Right lobe of liver (tissue), 6 donors: ENCODE data around the gene CCDC102A. TPM values are rescaled to one million over a fixed set of nuclear protein-coding genes. Genes with fewer than 3 reads are reported as not detected.

ENCODE experiments used
- ATAC-seq, 4 donors: fragments of 200-7000 bp; cut with Tn5 transposase; one replicate each; pipeline ENCODE4 v1.9.1; 2020; ENCODE audit warnings: mild to moderate bottlenecking in 4 of 4, moderate library complexity in 4 of 4
- DNase-seq, 3 donors: peaks; one replicate each; pipeline ENCODE4 v3.0.0-alpha.2; 2020
- H3K27ac ChIP-seq, 3 donors: fragments of 200-600 bp; one replicate each; pipeline ENCODE4 v1.8.0; 2022
- H3K27me3 ChIP-seq, 2 donors: fragments of 200-600 bp; one replicate each; pipeline ENCODE4 v1.8.0; 2022
- H3K36me3 ChIP-seq, 4 donors: fragments of 200-600 bp; sonication (generic) in 1 of 4; one replicate each; pipeline versions ENCODE4 v1.5.1 to v1.8.0; 2017 to 2022; ENCODE audit warnings: control low read depth in 1 of 4
- H3K4me1 ChIP-seq, 4 donors: fragments of 200-600 bp; sonication (generic) in 1 of 4; one replicate each; pipeline versions ENCODE4 v1.5.1 to v1.8.0; 2017 to 2022; ENCODE audit warnings: control low read depth in 1 of 4
- H3K4me3 ChIP-seq, 3 donors: fragments of 200-600 bp; one replicate each; pipeline ENCODE4 v1.8.0; 2022
- H3K9me3 ChIP-seq, 4 donors: fragments of 200-600 bp; sonication (generic) in 1 of 4; one replicate each; pipeline versions ENCODE4 v1.5.1 to v1.8.0; 2017 to 2022; ENCODE audit warnings: control low read depth in 1 of 4
- POLR2A ChIP-seq: fragments of 450-650 bp; IDR thresholded peaks from one replicate; pipeline ENCODE4 v1.6.1; 2017; ENCODE audit warnings: antibody characterized with exemption, mild to moderate bottlenecking
- WGBS: methylation state at CpG from one replicate; pipeline ENCODE4 v1.1.6; 2018; ENCODE audit warnings: low coverage, low lambda C conversion rate; ENCODE audit not compliant: insufficient coverage; ENCODE audit errors: missing lambda C conversion rate; 5-methylcytosine and 5-hydroxymethylcytosine counted together
- intact Hi-C, 2 donors: fragments of 100-400 bp; cut with DNase I; formaldehyde crosslinking; loops; one replicate each; pipeline versions ENCODE4 v1.11.2 to v1.14.1; 2022
- total RNA-seq, 6 experiments: library from RNA; depleted of rRNA in 2 of 6; stranded (reverse); fragments of >200 nt in 2 of 6; fragmentation: NEBNext Ultra II Directional in 3 of 6; extraction: Animal tissue kit (Norgen Biotek cat#: 25700) in 3 of 6; gene quantifications; one replicate each; pipeline versions ENCODE4 v1.1.0 to v1.2.4, GENCODE V29; 2016 to 2023
- TF ChIP-seq, protein P1 (sequence below), 4 donors: fragments of 200-600 bp in 3 of 4; fragments of 450-650 bp in 1 of 4; IDR thresholded peaks; one replicate each; pipeline versions ENCODE4 v1.5.1 to v1.8.0; 2016 to 2022; ENCODE audit warnings: antibody characterized with exemption in 4 of 4, mild to moderate bottlenecking in 2 of 4
- donor health status: DM: no; HTN: yes; CAD: no.
- donor health status: DM: no; HTN: no; CAD: no.
- donor health status: DM: no; HTN: no; CAD: no.
- donor health status: DM: no; HTN: yes; CAD: no.
- donor health status: DM: no; HTN: yes; CAD: no.

The CCDC102A gene
- total RNA-seq, 6 experiments from 2014 or later: 0.97 to 1.9 (median 1.2) TPM

DNA sequence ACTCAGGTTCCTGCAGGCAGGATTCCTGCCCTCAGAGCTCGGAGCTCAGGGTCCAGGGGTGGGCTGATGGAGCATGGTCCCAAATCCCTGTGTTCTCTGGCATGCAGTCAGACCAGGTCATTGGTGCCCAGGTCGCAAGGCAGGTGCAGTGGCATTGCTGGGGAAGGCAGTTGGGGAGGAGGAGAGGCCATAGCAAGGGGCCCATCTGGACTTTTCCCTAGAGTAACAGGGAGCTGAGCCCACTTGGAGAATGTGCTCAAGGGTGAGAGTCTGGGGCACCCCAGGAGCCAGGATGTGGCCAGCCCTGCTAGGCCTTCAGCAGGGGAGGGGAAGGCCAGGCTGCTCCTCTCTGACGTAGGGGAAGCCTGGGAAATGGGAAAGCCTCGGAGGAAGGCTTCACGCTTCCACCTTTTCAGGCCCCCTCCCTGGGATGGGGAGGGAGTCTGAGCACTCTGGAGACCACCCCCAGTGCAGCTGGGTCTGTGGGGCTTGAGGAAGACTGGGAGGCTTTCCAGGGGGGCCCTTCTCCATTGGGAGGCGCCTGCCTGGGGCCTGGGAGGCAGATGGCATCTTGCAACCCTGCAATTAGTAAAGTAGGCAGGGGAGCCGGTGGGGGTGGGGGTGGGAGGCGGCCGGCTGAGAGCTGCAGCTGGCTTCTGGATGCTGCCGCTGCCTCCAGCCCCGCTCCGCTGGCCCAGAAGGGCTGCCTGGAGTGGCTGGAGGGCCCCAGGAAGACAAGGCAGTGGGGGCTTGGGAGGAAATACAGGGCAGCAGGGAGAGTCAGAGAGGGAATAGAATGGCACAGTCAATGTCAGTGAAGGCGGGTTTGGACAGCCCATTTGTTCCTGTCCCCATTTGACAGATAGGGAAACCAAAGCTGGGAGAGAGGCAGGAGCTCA is 29.0 kb downstream of the CCDC102A start:
- DNase-seq (peak in 1 of 3 donors; percentile 40), ATAC-seq (peak in 3 of 4 donors; percentile 10 to 44 (median 28))
- intact Hi-C loops: no loop called here
- 64% methylated on average over 3 of the region's 13 CpGs for WGBS
- Histone ChIP-seq H3K27me3 (no peaks in the 10 kb centered on the region), H3K36me3 (no peaks in the 10 kb centered on the region), H3K4me1 (peaks cover 0 to 5% (median 0%) of the 10 kb centered on the region in 4 donors), H3K4me3 (no peak overlapping the region), H3K9me3 (no peaks in the 10 kb centered on the region), H3K27ac (no peak overlapping the region)
- TF ChIP-seq POLR2A: no peak
- TF ChIP-seq, protein P1, sequence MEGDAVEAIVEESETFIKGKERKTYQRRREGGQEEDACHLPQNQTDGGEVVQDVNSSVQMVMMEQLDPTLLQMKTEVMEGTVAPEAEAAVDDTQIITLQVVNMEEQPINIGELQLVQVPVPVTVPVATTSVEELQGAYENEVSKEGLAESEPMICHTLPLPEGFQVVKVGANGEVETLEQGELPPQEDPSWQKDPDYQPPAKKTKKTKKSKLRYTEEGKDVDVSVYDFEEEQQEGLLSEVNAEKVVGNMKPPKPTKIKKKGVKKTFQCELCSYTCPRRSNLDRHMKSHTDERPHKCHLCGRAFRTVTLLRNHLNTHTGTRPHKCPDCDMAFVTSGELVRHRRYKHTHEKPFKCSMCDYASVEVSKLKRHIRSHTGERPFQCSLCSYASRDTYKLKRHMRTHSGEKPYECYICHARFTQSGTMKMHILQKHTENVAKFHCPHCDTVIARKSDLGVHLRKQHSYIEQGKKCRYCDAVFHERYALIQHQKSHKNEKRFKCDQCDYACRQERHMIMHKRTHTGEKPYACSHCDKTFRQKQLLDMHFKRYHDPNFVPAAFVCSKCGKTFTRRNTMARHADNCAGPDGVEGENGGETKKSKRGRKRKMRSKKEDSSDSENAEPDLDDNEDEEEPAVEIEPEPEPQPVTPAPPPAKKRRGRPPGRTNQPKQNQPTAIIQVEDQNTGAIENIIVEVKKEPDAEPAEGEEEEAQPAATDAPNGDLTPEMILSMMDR (IDR thresholded peaks at IDR 0.05): no peak

DNA sequence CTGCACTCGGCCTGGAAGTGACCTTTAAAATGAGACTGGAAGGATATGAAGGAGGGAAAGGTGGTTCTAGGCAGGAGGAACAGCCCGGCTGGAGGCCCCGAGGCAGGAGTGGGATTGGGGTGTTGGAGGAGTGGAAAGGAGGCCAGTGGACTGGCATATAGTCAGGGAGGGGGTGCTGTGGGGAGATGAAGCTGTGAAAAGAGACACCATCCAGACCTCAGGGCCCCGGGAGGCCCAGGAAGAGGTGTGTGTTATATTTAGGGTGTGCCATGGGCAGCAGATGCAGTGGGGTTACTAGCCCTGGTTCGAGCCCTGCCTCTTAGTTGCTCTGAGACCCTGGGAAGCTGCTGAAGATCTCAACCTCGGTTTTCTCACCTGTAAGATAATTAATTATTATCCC is 31.2 kb downstream of the CCDC102A start:
- peak in 1 of 3 donors; percentile 31 for DNase-seq
- Histone ChIP-seq H3K27me3 (no peaks in the 10 kb centered on the region), H3K9me3 (no peaks in the 10 kb centered on the region), H3K4me1 (peaks cover 0 to 18% (median 3%) of the 10 kb centered on the region in 4 donors), H3K4me3 (no peak overlapping the region), H3K27ac (no peak overlapping the region), H3K36me3 (no peaks in the 10 kb centered on the region)
- no peak for TF ChIP-seq POLR2A
- TF ChIP-seq, protein P1 (IDR thresholded peaks at IDR 0.05): no peak
- WGBS: 88% methylated on average over 3 of the region's 6 CpGs
- intact Hi-C loops: no loop called here
- no peak for ATAC-seq

DNA sequence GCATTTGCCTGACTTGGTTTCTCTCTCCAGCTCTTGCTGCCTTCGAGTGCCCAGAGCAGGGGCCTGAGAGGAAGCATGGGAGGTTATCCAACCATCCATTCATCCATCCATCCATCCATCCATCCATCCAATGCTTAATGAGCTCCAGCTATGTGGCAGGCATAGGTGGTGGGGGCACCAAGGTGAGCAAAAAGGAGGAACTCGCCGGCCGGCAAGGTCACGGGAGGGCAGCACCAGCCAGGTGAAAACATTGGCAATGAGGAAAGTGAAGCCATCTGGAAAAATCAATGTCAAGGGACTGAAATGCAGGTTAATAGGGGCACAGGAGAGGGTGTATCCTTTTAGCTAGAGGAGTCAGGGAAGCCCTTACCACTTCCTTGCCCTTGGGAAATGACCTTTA is 31.9 kb downstream of the CCDC102A start:
- no peaks in the 10 kb centered on the region for H3K36me3 ChIP-seq
- 67% methylated on average over 5 of the region's 5 CpGs for WGBS
- no peak for TF ChIP-seq POLR2A
- TF ChIP-seq, protein P1 (IDR thresholded peaks at IDR 0.05): no peak
- no peaks in the 10 kb centered on the region for H3K9me3 ChIP-seq
- DNase-seq: peak in 1 of 3 donors; percentile 31
- ATAC-seq: no peak
- peaks cover 0 to 19% (median 3%) of the 10 kb centered on the region in 4 donors for H3K4me1 ChIP-seq
- H3K4me3 ChIP-seq: no peak overlapping the region
- intact Hi-C loops: no loop called here
- no peak overlapping the region for H3K27ac ChIP-seq
- no peaks in the 10 kb centered on the region for H3K27me3 ChIP-seq

DNA sequence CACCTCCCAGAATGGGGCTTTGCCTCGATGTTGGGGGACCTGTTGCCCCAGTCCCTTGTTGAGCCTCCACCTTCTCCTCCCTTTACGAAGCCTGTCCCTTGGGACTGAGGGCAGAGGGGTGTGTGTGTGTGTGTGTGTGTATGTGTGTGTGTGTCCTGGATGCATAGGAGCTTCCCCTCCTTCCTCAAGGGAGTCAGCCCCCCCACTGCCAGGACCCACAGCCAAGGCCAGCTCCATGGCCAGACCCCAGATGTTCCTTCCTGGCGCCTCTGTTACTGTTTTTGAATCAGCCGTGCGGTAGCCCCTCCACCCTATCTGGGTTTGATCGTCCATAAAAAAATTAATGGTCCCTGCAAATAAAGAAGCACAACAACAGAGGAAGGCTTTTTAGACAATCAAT is 32.4 kb downstream of the CCDC102A start:
- DNase-seq: peak in 1 of 3 donors; percentile 22
- intact Hi-C loops: no loop called here

More for the DNA sequence above, 32.4 kb downstream of the CCDC102A start:
- 78% methylated on average over 4 of the region's 6 CpGs for WGBS
- TF ChIP-seq, protein P1 (IDR thresholded peaks at IDR 0.05): no peak
- TF ChIP-seq POLR2A: no peak
- ATAC-seq: no peak
- H3K27me3 ChIP-seq: no peaks in the 10 kb centered on the region
- H3K36me3 ChIP-seq: no peaks in the 10 kb centered on the region
- no peak overlapping the region for H3K27ac ChIP-seq
- H3K4me1 ChIP-seq: peaks cover 0 to 19% (median 3%) of the 10 kb centered on the region in 4 donors
- no peaks in the 10 kb centered on the region for H3K9me3 ChIP-seq
- H3K4me3 ChIP-seq: no peak overlapping the region
